NCI-H128 (cell line): ENCODE data around the gene LDLRAD3.
"Not testable (repeated sequence)": the region's sequence is repeated elsewhere in the genome, so short reads cannot be mapped to it uniquely, and the experiment has no call there.

ENCODE experiments used
- DNase-seq: peaks from one replicate; lab custom pipeline; 2025; ENCODE audit not compliant: unreplicated experiment; lab: John Stamatoyannopoulos, UW

LDLRAD3 gene, protein sequence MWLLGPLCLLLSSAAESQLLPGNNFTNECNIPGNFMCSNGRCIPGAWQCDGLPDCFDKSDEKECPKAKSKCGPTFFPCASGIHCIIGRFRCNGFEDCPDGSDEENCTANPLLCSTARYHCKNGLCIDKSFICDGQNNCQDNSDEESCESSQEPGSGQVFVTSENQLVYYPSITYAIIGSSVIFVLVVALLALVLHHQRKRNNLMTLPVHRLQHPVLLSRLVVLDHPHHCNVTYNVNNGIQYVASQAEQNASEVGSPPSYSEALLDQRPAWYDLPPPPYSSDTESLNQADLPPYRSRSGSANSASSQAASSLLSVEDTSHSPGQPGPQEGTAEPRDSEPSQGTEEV

DNA sequence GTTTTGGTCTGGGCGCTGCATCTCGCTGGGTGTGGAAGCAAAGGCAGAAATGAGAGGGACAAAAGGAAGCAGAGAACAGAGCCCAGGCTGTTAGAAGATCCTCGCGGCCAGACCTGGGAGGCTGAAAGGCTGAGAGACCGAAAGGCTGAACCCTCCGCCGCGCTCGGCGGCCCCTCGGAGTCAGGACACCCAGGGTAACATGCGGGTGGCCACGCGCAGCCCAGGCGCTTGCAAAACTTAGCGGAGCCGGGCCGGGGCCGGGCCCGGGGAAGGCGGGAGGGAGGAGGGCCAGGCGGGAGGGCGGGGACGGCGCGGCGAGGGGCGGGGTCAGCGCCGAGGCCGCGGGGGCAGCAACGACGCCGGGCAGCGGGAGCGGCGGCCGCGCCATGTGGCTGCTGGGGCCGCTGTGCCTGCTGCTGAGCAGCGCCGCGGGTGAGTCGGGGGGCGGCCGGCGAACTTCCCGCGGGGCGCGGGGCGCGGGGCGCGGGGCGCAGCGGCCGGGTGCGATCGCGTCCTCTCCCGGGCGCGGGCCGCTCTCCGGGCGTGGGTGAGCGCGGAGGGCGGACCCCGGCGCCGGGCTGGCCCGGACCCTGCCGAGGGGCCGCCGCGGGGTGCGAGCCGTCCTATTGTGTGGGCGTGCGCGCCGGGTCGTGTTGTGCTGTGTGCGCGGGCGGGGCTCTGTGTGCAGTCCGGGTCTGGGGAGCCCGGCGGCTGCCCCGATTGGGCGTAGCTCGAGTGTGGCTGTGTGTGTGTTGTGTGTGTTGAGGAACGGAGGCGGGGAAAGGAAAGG, at the start of gene LDLRAD3:
TSS of gene LDLRAD3 (plus strand) at position 350 of the 790 bp plus-strand sequence. CDS start at position 387, 37 bp downstream.
- peak; percentile 37 for DNase-seq

DNA sequence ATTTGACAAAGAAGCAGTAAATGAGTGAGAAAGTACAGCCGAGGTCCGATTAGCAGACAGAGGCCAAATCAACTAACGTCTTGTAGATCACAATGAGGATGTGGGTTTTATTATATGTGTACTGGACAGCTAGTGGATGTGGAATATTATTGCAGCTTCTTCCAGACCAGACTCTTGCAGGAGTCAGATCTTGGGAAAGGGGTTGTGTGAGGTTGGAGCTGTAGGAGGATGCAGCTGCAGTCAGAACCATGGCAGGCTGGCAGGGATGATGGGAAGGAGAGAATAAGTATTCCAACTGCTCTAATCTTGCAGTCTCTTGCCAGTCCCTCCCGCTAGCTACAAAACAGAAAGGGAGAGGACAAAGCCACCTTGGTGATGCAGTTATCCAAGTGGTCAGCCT, 46.8 kb upstream of the LDLRAD3 start:
- DNase-seq, result no peak

DNA sequence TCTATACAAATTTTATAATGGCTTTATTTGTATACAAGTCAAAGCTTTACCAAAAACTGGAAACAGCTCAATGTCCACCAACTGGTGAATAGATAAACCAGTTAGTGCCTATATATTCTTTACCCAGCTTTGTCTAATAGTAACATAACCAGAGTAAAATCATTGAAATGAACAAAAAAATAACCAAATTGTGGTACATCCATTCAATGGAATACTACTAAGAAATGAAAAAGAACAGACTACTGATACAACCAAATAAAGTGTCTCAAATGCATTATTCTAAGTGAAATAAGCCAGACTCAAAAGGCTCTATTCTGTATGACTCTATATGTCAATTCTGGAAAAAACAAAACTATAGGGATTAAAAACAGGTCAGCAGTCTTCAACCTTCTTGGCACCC, 40.9 kb upstream of the LDLRAD3 start:
- DNase-seq, result no peak

DNA sequence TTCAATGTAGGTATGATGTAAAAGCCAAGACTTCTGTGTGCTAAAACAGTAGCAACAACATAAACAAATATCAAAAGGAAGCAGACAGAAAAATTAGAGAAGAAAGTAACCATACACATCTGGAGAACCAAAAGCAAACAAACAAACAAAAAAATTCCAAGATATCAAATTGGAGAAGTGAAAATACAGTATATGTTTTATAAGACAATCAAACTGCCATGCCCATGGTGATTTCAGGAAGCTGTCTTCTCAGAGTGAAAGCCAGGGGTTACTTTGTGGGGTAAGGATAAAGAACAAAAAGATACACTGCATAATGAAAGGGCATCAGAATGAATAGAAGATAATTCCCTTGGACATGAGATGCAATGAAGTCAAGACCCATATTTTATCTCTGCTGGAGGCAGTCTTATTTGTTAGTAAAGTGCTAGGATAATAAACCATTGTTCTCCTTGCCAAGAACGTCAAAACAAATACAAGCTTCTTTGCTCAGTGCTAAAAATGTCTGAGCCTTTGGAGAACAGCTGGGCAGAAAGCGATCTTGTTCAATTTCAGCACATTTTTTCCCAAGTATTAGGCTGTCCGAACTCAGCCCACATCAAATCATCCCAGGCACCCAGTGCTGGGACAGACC, 38.1 kb upstream of the LDLRAD3 start:
- DNase-seq, result no peak

DNA sequence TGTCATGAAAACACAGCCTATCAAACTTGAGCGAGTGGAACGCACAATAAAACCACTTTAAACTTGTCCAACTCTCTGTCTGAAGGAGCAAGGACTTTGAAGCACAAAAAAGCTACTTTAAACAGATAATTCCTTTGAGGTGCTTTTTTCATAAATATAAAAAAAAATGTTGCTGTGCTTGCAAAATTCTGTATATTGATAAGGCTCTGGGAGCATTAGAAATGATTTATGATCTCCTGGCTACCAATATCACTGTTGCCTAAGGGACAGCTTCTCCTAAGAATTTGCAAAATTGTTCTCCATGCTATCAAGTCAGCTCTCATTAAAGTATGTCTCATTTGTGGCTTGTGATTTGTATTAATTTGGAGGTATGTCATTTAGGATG, 37.6 kb upstream of the LDLRAD3 start:
- no peak for DNase-seq

DNA sequence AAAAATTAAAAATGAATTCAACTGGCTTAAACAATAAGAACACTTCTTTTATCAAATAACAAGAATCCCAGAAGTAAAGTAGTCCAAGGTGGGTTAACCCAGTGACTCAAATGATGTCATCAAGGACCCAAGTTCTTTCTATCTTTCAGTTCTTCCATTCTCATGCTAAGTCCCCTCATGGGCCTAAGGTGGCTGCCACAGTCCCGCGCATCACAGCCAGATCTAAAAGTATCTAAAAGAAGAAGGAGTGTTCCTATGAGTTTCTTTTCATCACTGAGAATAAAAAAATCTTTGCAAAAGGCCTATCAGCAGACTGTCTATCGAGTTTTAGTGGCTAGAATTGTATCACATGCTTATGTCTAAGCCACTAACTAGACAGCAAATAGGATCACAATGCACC, 37.2 kb upstream of the LDLRAD3 start:
- no peak for DNase-seq

DNA sequence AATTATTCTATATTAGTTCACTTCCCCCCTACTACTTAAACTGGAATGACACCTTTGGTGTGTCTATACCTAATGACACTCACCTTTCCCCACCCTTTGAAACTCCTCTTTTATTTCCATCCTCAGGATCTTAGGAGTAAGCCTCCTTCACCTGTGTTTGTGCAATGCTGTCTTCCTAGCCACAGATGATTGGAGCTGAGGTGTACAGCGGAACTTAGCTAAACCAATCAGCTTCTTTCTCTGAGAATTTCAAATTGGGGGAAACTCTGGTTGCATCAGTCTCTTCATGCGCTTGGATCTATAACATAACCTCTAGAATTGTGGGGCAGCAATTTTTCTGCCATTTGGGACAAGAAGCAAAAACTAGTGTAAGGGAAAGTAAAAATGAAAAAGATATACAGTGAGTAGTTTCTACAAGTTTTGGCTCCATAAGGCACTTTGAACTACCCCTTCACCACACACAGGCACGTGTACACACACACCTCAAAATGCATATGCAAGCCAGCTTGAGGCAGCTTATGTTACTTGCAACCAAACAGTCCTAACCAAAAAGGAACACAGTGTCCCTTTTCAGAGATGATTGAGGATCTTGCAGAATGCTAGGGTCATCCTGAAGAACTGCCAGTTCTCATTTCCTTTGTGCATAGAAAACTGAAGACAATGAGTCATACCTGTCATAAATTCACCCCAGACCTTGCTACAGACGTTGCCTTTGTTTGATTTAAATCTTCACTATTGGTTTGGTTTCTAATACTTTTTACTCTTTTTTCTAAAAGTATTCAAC, 36.0 kb upstream of the LDLRAD3 start:
- no peak for DNase-seq

DNA sequence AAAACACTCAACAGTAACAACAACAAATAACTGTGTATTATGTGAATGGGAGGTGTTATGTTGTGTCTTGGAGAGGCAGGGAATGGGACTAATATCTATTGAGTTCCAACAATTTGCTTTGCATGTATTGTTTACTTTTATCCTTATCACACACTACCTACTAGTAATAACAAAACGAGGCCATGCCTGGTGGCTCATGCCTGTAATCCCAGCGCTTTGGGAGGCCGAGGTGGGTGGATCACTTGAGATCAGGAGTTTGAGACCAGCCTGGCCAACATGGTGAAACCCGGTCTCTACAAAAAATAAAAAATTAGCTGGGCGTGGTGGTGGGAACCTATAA, 35.5 kb upstream of the LDLRAD3 start:
- not testable (repeated sequence) for DNase-seq

DNA sequence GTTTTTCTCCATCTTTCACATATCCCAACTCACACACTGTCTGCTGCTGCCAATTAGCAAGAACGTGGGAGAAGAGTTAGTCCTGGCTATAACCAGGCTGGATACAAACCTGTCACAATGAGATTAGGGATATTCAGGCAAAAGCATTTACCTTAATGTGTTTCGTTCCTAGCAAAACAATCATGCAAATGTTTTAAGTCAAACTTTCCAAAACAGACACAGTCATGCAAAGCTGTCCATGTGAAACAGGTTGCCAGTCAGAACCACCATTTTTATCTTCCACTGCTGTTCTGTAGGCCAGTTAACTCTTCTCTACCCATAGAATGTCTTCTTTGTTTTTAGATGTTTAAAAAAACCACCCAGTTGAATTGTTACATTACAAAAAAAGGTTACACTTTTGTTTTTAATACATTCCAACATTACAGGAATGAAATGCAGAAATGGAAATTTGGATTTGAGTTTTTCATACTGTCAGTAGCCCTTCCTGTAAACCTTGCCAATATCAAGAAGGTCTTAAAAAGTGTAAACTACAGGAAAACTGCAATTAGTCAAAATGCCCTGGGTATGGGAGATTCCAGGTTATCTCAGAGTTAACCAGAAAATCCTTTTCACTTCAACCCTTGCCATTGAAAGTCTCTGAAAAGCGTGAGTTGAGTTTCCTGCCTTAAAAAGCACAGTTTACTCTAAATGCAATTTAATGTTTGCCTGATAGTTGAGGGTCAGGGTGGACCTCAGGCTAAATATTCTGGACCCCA, 34.2 kb upstream of the LDLRAD3 start:
- DNase-seq, result no peak

DNA sequence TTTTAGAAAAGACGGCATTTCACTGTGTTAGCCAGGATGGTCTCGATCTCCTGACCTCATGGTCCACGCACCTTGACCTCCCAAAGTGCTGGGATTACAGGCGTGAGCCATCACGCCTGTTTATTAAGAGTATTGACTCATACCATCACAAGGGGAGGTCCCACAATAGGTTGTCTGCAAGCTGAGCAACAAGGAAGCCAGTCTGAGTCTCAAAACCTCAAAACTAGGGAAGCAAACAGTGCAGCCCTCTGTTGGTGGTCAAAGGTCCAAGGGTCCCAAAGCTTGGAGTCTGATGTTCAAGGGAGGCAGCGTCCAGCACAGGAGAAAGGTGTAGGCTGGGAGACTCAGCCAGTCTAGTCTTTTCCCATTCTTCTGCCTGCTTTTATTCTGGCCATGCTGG, 32.8 kb upstream of the LDLRAD3 start:
- no peak for DNase-seq

DNA sequence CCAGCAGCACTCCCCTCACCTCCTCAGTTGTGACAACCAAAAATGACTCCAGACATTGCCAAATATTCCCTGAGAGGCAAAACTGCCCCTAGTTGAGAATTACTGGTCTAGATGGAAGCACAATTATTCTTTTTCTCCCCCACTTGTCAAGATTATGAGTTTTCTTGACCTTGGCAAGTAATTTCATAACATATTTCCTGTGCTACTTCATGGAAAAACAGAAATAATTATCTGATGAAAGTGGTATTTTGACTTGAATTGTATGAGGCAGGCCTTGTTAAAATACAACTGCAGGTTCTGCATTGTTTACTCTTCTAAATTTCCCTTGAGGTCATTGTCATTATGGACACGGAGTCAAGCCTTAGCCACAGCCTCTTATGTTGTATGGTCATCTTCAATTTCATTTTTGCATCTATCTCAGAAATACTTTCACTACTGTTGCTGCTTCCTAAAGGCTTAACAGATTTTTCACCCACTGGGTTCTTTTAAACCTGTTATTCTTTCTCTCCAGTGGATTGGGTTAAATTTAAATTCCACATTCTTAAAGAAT, 32.2 kb upstream of the LDLRAD3 start:
- DNase-seq, result no peak

DNA sequence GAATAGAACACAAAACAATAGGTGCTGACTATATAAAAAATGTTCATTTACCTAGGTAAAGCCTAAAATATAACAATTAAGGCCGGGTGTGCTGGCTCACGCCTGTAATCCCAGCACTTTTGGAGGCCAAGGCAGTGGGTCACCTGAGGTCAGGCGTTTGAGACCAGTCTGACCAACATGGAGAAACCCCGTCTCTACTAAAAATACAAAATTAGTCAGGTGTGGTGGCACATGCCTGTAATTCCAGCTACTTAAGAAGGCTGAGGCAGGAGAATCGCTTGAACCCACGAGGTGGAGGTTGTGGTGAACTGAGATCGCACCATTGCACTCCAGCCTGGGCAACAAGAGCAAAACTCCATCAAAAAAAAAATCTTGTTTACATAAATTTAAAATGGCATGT, 31.4 kb upstream of the LDLRAD3 start:
- DNase-seq, result not testable (repeated sequence)

DNA sequence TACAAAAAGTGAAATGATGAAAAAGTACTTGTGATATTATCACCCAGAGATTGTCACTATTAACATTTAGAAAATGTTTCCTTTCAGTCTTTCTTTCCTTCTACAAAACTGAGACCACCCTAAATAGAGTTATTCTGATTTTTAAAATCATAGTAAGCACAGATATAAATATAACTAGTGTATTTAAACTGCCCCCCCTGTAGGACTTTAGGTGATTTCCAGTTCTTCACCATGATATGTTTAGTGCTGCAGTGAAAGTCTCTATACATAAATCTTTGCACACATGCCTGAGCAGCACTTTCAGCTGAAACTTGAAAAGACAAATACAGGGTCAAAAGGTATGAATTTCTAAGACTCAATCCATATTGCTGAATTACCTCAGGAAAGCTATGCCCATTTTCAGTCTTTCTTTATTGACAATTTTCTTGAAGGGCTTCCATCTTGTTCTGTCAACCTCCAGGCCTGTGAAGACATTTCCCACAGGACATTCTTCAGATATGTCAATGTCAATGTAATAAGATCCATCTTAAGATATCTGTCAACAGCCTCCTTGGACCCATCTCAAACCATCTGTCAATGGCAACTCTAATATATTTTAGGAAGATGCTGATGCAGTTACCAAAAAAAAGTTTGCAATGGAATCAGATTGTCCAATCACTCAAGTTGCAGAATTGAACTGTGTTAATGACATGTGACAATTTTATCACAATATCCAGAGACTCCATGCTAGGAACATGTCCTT, 30.8 kb upstream of the LDLRAD3 start:
- no peak for DNase-seq

DNA sequence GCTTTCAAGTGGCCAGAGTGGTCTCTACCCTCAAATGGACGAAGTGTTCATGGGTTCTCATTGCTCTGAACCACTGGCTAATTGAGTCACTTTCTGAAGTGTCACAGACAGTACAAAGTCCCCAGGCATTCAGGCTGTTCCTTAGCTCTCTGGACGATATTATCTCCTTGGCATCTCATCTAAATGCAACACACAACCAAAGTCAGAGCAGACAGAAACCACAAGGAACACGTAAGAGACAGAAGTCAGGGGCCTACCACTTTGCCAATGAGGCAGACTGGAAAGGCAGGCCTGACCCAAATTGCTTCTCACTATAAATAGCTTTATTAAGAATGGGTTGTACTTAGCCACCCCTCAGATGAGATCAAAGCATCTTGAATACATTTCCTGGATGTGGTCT, 29.0 kb upstream of the LDLRAD3 start:
- no peak for DNase-seq

DNA sequence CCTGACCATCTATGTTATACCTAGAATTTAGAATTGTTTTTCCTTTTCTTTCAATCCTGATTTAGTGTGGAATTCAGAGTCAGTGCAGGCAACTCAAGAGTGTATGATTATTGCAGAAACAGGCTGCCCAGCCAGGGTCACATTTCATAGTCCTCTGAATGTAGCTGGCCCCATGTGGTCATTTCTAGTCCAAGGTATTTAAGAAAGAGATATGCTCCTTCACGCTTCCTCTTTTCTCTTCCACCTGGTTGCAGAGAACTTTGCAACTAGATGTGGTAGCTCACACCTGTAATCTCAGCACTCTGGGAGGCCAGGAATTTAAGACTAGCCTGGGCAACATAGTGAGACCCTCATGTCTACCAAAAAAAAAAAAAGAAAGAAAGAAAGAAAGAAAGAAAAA, 27.6 kb upstream of the LDLRAD3 start:
- DNase-seq, result no peak

DNA sequence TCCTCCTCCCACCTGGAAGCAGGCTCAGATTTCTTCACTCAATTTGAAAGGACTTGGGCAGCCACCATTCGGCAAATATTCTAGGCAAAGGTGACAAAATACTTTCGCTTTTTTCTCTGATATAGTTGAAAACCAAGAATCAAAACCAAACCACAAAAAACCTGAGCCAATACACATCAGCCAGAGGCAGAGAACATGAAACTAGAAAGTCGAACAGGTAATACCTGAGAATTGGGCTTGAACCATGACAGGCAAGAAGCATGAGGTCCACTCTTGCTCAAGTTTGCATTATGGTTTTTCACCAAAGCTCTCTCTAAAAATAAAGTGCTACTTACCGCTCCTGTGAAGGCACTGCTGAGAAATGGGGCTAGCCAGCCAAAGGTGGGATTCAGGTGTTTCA, 26.2 kb upstream of the LDLRAD3 start:
- no peak for DNase-seq

DNA sequence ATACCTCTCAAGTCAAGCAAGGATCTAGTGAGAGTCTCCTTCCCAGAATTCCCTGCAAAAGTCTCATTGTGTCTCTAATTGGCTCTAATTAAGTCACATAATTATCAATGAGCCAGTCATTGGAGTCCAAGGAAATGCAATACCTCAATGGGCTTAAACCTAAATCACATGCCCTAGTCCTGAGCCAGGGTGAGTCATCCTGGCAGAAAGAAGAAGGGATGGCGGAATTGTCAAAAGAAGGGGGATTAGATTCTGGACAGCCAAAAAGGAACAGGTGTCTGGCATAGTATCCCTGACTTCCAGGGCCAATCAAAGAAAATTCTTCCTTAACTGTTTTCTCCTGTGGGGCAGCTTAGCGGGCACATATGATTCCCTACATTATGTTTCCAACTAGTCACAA, 25.1 kb upstream of the LDLRAD3 start:
- no peak for DNase-seq

DNA sequence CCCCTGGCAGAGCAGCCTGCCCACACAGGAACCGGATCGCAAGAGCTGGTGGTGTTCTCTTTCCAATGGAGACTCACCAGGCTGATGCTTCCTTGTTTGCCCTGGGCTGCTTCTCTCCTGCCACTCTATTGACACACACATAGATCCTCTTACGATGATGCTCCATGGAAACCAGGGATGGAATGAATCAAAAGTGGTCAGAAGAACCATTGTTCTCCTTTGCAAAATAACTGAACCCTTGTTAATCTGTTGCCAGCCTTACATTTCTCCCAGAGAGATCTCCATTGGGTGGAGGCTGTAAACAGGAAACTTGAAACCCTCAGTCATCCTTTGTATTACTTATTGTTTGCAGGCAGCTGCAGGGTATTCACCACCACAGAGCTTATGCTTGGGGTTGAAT, 24.6 kb upstream of the LDLRAD3 start:
- peak; percentile 70 for DNase-seq

DNA sequence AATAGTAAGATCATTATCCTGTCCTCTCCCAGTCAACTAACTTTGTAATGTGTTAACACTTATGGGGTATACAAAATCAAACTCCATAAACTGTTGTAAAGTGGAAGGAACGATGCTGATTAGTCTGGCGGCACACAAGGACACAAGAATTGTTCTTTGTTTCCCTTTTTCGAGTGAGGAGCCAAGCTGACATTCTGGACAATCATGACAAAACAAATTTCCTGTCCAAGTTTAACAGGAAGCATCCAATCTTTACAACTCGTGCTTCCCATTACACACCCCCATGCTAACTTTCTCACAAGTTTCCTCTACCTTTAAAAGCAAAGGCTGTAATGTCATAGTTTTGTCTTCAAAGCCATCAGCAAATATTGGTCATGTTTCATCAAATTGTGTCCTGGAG, 20.4 kb upstream of the LDLRAD3 start:
- DNase-seq, result no peak

DNA sequence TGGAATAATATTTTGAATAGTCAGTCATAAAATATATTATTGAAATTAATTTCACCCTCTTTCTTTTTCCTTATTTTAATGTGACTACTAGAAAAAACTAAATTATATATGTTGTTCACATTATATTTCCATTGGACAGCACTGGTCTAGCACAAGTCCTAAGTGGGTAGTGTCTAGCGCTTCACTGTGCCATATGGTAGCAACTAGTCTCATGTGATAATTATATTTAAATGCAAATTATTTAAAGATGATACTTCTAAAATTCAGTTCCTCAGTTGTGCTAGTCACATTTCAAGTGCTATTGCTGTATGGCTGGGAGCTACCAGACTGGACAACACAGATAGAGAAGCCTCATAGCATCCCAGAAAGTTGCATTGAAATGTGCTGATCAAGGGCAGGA, 19.1 kb upstream of the LDLRAD3 start:
- DNase-seq, result no peak
